ENCODE results near the gene UBAC1.

DNA sequence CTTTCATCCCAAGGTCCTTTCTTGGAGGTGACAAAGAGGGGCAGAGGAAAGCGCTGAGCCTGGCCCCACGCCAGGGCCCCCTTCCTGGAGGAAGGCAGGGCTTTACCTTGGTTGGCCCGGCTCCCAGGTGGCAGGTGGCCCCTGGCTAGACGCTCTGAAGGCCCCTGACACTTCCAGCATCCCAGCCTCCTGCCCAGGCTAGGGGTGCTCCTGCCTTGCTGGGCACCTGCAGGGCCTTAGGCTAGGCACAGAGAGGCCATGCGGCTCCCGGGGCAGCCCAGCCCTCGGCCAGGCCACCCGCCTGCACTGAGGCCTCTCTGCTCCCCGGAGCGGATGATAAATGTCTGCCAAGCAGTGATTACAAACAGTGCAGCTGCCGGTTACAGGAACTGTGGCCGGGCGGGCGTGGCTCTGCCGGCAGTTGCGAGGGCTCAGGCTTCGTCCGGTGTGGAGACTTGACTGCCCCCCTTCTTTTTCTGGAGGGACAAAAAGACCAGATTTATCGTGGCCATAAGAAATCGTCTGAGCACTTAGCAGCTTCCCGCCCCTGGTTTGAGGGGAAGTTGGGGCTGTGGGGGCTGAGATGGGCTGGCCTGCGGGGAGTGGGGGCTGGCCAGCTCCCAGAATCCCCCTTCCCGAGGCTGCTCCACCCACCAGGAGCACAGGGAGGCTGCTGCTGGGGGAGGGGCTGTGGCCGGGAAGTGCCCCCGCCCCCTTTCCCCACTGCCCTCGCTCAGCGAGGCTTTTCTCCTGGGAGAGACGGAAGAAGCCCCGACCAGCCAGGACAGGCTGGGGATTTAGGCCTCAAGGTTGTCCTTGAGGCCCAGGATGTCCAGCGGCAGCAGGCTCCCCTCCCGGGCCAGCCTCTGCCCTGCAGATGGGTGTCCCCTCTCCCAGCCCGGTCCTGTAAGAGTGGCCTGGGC is 31.6 kb upstream of the UBAC1 start:
- TF ChIP-seq, protein P1, sequence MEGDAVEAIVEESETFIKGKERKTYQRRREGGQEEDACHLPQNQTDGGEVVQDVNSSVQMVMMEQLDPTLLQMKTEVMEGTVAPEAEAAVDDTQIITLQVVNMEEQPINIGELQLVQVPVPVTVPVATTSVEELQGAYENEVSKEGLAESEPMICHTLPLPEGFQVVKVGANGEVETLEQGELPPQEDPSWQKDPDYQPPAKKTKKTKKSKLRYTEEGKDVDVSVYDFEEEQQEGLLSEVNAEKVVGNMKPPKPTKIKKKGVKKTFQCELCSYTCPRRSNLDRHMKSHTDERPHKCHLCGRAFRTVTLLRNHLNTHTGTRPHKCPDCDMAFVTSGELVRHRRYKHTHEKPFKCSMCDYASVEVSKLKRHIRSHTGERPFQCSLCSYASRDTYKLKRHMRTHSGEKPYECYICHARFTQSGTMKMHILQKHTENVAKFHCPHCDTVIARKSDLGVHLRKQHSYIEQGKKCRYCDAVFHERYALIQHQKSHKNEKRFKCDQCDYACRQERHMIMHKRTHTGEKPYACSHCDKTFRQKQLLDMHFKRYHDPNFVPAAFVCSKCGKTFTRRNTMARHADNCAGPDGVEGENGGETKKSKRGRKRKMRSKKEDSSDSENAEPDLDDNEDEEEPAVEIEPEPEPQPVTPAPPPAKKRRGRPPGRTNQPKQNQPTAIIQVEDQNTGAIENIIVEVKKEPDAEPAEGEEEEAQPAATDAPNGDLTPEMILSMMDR (IDR thresholded peaks at IDR 0.05): no peak
- TF ChIP-seq POLR2A (IDR thresholded peaks at IDR 0.05): no peak
